Endothelial cell of umbilical vein (primary cell): ENCODE measurements around the gene PLXNB1. TPM values are rescaled to one million over a fixed set of nuclear protein-coding genes. Genes with fewer than 3 reads are reported as not detected.
A peak's percentile ranks its signal among the peaks of the same experiment; 100 is the strongest.

Experiments
- BruUV-seq: library from RNA; stranded (reverse); fragments of 400-500 nt; replicated peaks from 2 replicates; lab custom pipeline; 2021; lab: Mats Ljungman, UMichigan
- CTCF ChIA-PET: fragments of 300-600, 350-600 bp; sonication (Branson Sonifier 250); formaldehyde crosslinking; loops from one replicate; lab custom pipeline; 2021; ENCODE audit warnings: antibody characterized with exemption, inconsistent platforms; lab: Charles Lee
- POLR2A ChIA-PET: fragments of 300-600, 350-600 bp; sonication (Branson Sonifier 250); formaldehyde crosslinking; loops from one replicate; lab custom pipeline; 2021; ENCODE audit warnings: antibody characterized with exemption, inconsistent platforms; lab: Charles Lee
- DNase-seq: peaks from one replicate; pipeline ENCODE4 v3.0.0-alpha.2; 2011; ENCODE audit warnings: low read depth, low spot score
- FAIRE-seq: peaks from 2 replicates; lab custom pipeline; 2011; peaks lifted over from hg19 to GRCh38; lab: Jason Lieb, UNC
- H2AFZ ChIP-seq: 2 replicates; pipeline ENCODE4 v1.6.0; 2012; ENCODE audit warnings: low read depth, low read length, control low read depth, inconsistent platforms
- H3K27ac ChIP-seq: 2 replicates; pipeline ENCODE4 v1.5.1; 2011; ENCODE audit warnings: low read depth, mild to moderate bottlenecking, control low read depth, low read length, moderate library complexity; ENCODE audit not compliant: insufficient read depth
- H3K27me3 ChIP-seq, 2 experiments: 2 replicates each; pipeline versions ENCODE4 v1.6.0 to v1.6.1; 2011; ENCODE audit warnings: low read length in 2 of 2, mixed read lengths in 1 of 2; ENCODE audit not compliant: control insufficient read depth in 2 of 2, insufficient read depth in 2 of 2
- H3K36me3 ChIP-seq, 2 experiments: 2 replicates in 1 of 2; 3 replicates in 1 of 2; pipeline ENCODE4 v1.5.1; 2011; ENCODE audit warnings: low read length in 2 of 2, mild to moderate bottlenecking in 1 of 2, moderate library complexity in 1 of 2; ENCODE audit not compliant: control insufficient read depth in 2 of 2, insufficient read depth in 2 of 2; ENCODE audit errors: extremely low read depth in 1 of 2
- H3K4me1 ChIP-seq: 3 replicates; pipeline ENCODE4 v1.5.1; 2011; ENCODE audit warnings: mild to moderate bottlenecking, low read length; ENCODE audit not compliant: control insufficient read depth, insufficient read depth; ENCODE audit errors: extremely low read depth
- H3K4me2 ChIP-seq: 2 replicates; pipeline ENCODE4 v1.6.1; 2011; ENCODE audit warnings: low read length, control low read depth, mixed read lengths; ENCODE audit not compliant: insufficient read depth
- H3K4me3 ChIP-seq, 3 experiments: fragments of 200-600 bp in 1 of 3; sonication (generic), shearing (Covaris generic) in 1 of 3; replicated peaks in 1 of 3; 2 replicates each; pipeline ENCODE4 v1.5.1; 2011 to 2016; ENCODE audit warnings: control low read depth in 3 of 3, low read length in 3 of 3, mild to moderate bottlenecking in 2 of 3, inconsistent platforms in 1 of 3, low read depth in 1 of 3, moderate library complexity in 1 of 3; ENCODE audit not compliant: insufficient read depth in 1 of 3
- H3K79me2 ChIP-seq: 2 replicates; pipeline ENCODE4 v1.6.0; 2012; ENCODE audit warnings: low read length, inconsistent platforms; ENCODE audit not compliant: control insufficient read depth, insufficient read depth
- H3K9ac ChIP-seq: replicated peaks from 2 replicates; pipeline ENCODE3; 2011; ENCODE audit warnings: low read length, control low read depth; ENCODE audit not compliant: insufficient read depth; ENCODE audit errors: extremely low read depth
- H3K9me1 ChIP-seq: replicated peaks from 3 replicates; pipeline ENCODE4 v1.6.0; 2011; ENCODE audit warnings: mild to moderate bottlenecking, low read length; ENCODE audit not compliant: control insufficient read depth, insufficient read depth; ENCODE audit errors: extremely low read depth
- H3K9me3 ChIP-seq: replicated peaks from 2 replicates; pipeline ENCODE4 v1.5.1; 2012; ENCODE audit warnings: low read length, inconsistent platforms; ENCODE audit not compliant: control insufficient read depth, insufficient read depth
- H4K20me1 ChIP-seq: replicated peaks from 2 replicates; pipeline ENCODE3; 2011; ENCODE audit warnings: mild to moderate bottlenecking, low read length; ENCODE audit not compliant: control insufficient read depth, insufficient read depth; ENCODE audit errors: extremely low read depth
- CTCF ChIP-seq, 2 donors: IDR thresholded peaks; 1 replicate in 1 of 2; 2 replicates in 1 of 2; pipeline ENCODE4 v1.5.1; 2011; ENCODE audit warnings: low read length in 2 of 2, mild to moderate bottlenecking in 2 of 2, moderate library complexity in 2 of 2, control low read depth in 1 of 2, inconsistent platforms in 1 of 2, low read depth in 1 of 2; ENCODE audit not compliant: insufficient read depth in 1 of 2; ENCODE audit errors: extremely low read depth in 1 of 2
- EZH2 ChIP-seq: IDR thresholded peaks from 2 replicates; pipeline ENCODE4 v1.6.1; 2012; ENCODE audit warnings: borderline replicate concordance, low read depth, mild to moderate bottlenecking, moderate library complexity, low read length, inconsistent platforms; ENCODE audit not compliant: severe bottlenecking
- FOS ChIP-seq: IDR thresholded peaks from 2 replicates; pipeline ENCODE4 v1.6.1; 2011; ENCODE audit warnings: mild to moderate bottlenecking, low read length, moderate library complexity, borderline replicate concordance; ENCODE audit not compliant: insufficient read depth
- GATA2 ChIP-seq: IDR thresholded peaks from 2 replicates; pipeline ENCODE4 v1.7.0; 2011; ENCODE audit warnings: low read depth, mild to moderate bottlenecking, moderate library complexity, mixed read lengths, low read length; ENCODE audit not compliant: insufficient read length, insufficient read depth
- JUN ChIP-seq: IDR thresholded peaks from 2 replicates; pipeline ENCODE4 v1.6.1; 2011; ENCODE audit warnings: borderline replicate concordance, low read depth; ENCODE audit not compliant: insufficient read length, insufficient read depth
- MAX ChIP-seq: IDR thresholded peaks from 2 replicates; pipeline ENCODE4 v1.6.1; 2011; ENCODE audit not compliant: insufficient read depth, insufficient read length
- MYC ChIP-seq: IDR thresholded peaks from one replicate; pipeline ENCODE4 v1.6.1; 2011; ENCODE audit warnings: mild to moderate bottlenecking, low read depth, low read length
- POLR2A ChIP-seq: IDR thresholded peaks from 2 replicates; pipeline ENCODE4 v1.6.1; 2012; ENCODE audit warnings: low read depth, mild to moderate bottlenecking, control low read depth, low read length
- POLR2AphosphoS5 ChIP-seq: IDR thresholded peaks from 2 replicates; pipeline ENCODE4 v1.6.1; 2012; ENCODE audit warnings: low read depth, mild to moderate bottlenecking, control low read depth, low read length, moderate library complexity; ENCODE audit not compliant: insufficient read depth
- dilution Hi-C: fragments of 300-500 bp; cut with MboI; formaldehyde crosslinking; loops from one replicate; pipeline ENCODE4 v1.15.0; 2019; ENCODE audit warnings: low sequenced_read_pairs; ENCODE audit not compliant: extremely low pct_ligation_motif_present
- intact Hi-C: fragments of 100-400 bp; cut with micrococcal nuclease; formaldehyde crosslinking; loops from one replicate; pipeline ENCODE4 v1.10.0; 2022
- polyA plus RNA-seq, 4 experiments: library from polyadenylated mRNA; depleted of rRNA in 3 of 4; stranded (reverse) in 3 of 4; unstranded in 1 of 4; fragments of >200 nt; gene quantifications; 2 replicates each; pipeline versions ENCODE4 v1.2.1 to v1.2.3, GENCODE V29; 2011 to 2012; ENCODE audit warnings: missing spikeins in 1 of 4
- total RNA-seq: library from RNA; stranded (reverse); gene quantifications from 2 replicates; pipeline ENCODE4 v1.2.3, GENCODE V29; 2021

PLXNB1 gene
- total and polyA plus RNA-seq, 2 donors (not counting 3 experiments of a cell fraction or from before 2014, with no cell fraction given) = 43.1 to 45.2 TPM

- Histone ChIP-seq H4K20me1 (no peaks in the 10 kb centered on the region), H3K79me2 (no peaks in the 10 kb centered on the region), H3K27ac (no peak overlapping the region), H3K9me3 (no peaks in the 10 kb centered on the region), H2AFZ (peak overlapping the region; percentile 86), H3K36me3 (peaks cover 0 to 6% of the 10 kb centered on the region in 2 experiments), H3K4me3 (peak overlapping the region; percentile 17 to 49 (median 39)), H3K4me2 (peak overlapping the region; percentile 56), H3K27me3 (no peaks in the 10 kb centered on the region), H3K4me1 (peaks cover 10% of the 10 kb centered on the region), H3K9ac (no peak overlapping the region), H3K9me1 (no peaks in the 10 kb centered on the region)
- FAIRE-seq (no peak), DNase-seq (no peak)
- no TSS peak for BruUV-seq
- CTCF ChIA-PET = interaction anchor here (2.3 to 10.4 kb wide), 3 partner anchors 28 to 234 kb away, joined by 9 to 723 read pairs (median 94); no protein-coding TSS in a partner anchor
- dilution Hi-C loops = no loop called here
- intact Hi-C loops = no loop called here
- POLR2A ChIA-PET = interaction anchor here (0.6 to 1.4 kb wide), 3 partner anchors 8 to 45 kb away, joined by 3 to 5 read pairs (median 4); no protein-coding TSS in a partner anchor
- TF ChIP-seq EZH2 (no peak), CTCF (IDR thresholded peaks at IDR 0.05; ENCODE audit: extremely low read depth in 1 of 2, insufficient read depth in 1 of 2, low read depth in 1 of 2, low read length in 2 of 2) (no peak), GATA2 (no peak)
Observed at GRCh38 chr3:48428088-48428571, 1.8 kb downstream of the PLXNB1 start.

- no peaks in the 10 kb centered on the region for H3K9me1 ChIP-seq
- H3K36me3 ChIP-seq = peaks cover 0 to 3% of the 10 kb centered on the region in 2 experiments
- dilution Hi-C loops (no loop called here), intact Hi-C loops (no loop called here)
- BruUV-seq = no TSS peak
- H3K27me3 ChIP-seq = no peaks in the 10 kb centered on the region
- DNase-seq (no peak), FAIRE-seq (no peak)
- no peak overlapping the region for H2AFZ ChIP-seq
- H3K4me3 ChIP-seq = no peak overlapping the region
- ChIA-PET POLR2A (no interaction called here), CTCF (interaction anchor here (2.3 to 2.6 kb wide), 2 partner anchors 8 to 233 kb away, joined by 9 to 25 read pairs; no protein-coding TSS in a partner anchor)
- peaks cover 10% of the 10 kb centered on the region for H3K4me1 ChIP-seq
- H3K4me2 ChIP-seq = no peak overlapping the region
- H3K27ac ChIP-seq = no peak overlapping the region
- H3K9ac ChIP-seq = no peak overlapping the region
- no peaks in the 10 kb centered on the region for H3K9me3 ChIP-seq
- H4K20me1 ChIP-seq = no peaks in the 10 kb centered on the region
- TF ChIP-seq CTCF (IDR thresholded peaks at IDR 0.05; ENCODE audit: extremely low read depth in 1 of 2, insufficient read depth in 1 of 2, low read depth in 1 of 2, low read length in 2 of 2) = no peak
- TF ChIP-seq POLR2AphosphoS5 = no peak
- TF ChIP-seq FOS = no peak
- TF ChIP-seq MAX = no peak
- no peak for TF ChIP-seq JUN
- no peak for TF ChIP-seq GATA2
- TF ChIP-seq MYC = no peak
- no peak for TF ChIP-seq EZH2
- no peak for TF ChIP-seq POLR2A
- H3K79me2 ChIP-seq = no peaks in the 10 kb centered on the region
Observed at GRCh38 chr3:48427630-48427962, 2.3 kb downstream of the PLXNB1 start.
